ENCODE measurements around the gene ZGPAT. TPM values are rescaled to one million over a fixed set of nuclear protein-coding genes. Genes with fewer than 3 reads are reported as not detected.
A peak's percentile ranks its signal among the peaks of the same experiment; 100 is the strongest.

The ZGPAT gene
- total RNA-seq, 2 donors from 2014 or later: 28.8 to 29.5 TPM

DNA sequence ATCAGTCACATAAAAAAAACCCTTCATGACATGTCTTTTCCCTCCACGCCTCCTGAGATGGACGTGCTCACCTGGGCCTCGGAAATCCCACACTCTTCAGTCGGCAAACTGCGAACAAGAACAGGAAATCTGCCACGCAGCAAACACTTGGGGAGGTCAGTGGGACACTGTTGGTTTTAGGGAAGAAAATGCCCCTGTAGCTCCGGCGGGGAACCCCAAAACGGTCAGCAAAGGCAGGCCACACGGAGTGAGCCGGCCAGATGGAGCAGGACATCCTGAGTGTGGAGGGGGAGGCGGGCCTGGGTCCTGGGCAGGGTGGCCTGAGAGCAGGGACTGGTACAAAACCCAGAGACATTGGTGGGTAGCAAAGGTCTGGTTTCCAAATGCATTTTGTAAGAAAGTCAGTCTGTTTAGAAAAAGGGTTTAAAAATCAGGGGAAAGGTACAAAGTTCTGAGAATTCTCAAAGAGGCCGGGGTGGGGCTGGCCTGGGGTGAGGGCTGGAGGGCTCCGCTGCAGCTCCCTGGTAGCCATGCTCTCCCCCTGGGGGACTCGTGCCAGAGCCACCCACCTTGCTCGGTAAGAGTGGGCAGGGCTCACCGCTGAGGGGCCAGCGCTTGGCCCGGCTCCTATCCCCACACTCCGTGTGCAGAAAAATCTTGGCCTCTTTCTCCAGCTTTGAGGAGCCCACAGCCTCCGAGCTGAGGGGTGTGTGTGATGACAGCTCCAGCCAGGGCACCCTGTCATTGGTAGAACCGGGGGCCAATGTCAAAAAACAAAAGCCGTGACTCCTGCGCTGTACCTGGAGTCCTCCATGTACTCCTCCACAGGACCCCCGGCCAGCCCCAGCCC is 37.0 kb downstream of the ZGPAT start:
- Histone ChIP-seq H3K9me3 (ENCODE audit: control insufficient read depth, low read length) (no peaks in the 10 kb centered on the region), H3K27ac (ENCODE audit: low read depth, low read length) (no peak overlapping the region), H3K36me3 (ENCODE audit: control insufficient read depth, insufficient read depth, low read length) (peaks cover 29% of the 10 kb centered on the region), H3K4me1 (ENCODE audit: control insufficient read depth, insufficient read depth, low read length) (peaks cover 8% of the 10 kb centered on the region), H3K4me3 (ENCODE audit: low read length) (no peak overlapping the region), H3K9ac (ENCODE audit: extremely low read depth, low read length, poor library complexity, severe bottlenecking) (no peak overlapping the region), H3K27me3 (ENCODE audit: control insufficient read depth, insufficient read depth, low read length, poor library complexity, severe bottlenecking) (no peaks in the 10 kb centered on the region)
- H3K9me3 Mint-ChIP-seq: no peaks in the 10 kb centered on the region
- TF ChIP-seq, protein P1, sequence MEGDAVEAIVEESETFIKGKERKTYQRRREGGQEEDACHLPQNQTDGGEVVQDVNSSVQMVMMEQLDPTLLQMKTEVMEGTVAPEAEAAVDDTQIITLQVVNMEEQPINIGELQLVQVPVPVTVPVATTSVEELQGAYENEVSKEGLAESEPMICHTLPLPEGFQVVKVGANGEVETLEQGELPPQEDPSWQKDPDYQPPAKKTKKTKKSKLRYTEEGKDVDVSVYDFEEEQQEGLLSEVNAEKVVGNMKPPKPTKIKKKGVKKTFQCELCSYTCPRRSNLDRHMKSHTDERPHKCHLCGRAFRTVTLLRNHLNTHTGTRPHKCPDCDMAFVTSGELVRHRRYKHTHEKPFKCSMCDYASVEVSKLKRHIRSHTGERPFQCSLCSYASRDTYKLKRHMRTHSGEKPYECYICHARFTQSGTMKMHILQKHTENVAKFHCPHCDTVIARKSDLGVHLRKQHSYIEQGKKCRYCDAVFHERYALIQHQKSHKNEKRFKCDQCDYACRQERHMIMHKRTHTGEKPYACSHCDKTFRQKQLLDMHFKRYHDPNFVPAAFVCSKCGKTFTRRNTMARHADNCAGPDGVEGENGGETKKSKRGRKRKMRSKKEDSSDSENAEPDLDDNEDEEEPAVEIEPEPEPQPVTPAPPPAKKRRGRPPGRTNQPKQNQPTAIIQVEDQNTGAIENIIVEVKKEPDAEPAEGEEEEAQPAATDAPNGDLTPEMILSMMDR (conservative IDR thresholded peaks at IDR 0.05): no peak
- no peak overlapping the region for H3K27ac Mint-ChIP-seq
- H3K4me3 Mint-ChIP-seq: no peak overlapping the region
- 92% methylated on average over 14 to 25 of the region's 25 CpGs for WGBS, 2 experiments (ENCODE audit: insufficient coverage in 1 of 2, insufficient read length in 1 of 2)
- no peaks in the 10 kb centered on the region for H3K27me3 Mint-ChIP-seq (ENCODE audit: insufficient read depth)
- H3K36me3 Mint-ChIP-seq (ENCODE audit: low read depth): peaks cover 14% of the 10 kb centered on the region
- H3K4me1 Mint-ChIP-seq: no peaks in the 10 kb centered on the region
- DNase-seq: no peak

DNA sequence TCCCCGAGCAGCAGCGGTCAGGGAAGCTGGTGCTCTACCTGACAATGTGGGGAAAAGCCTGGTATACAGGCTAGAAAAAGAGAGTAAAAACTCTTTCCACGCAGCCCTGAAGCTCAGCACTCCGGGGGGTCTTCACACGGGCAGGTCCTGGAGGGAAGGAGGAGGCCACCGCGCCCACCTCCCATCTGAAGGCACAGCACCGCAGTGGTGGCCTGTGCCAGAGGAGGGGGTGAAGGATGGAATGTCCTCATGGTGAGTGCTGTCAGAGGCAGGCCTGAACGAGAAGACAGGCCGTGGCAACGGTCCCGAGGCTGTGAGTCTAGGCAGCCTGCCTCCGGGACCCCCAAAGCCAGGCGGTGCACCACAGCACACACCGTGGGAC is 37.6 kb downstream of the ZGPAT start:
- DNase-seq: peak; percentile 49
- H3K9me3 Mint-ChIP-seq: no peaks in the 10 kb centered on the region
- whole genome bisulfite sequencing, 2 experiments (ENCODE audit: insufficient coverage in 1 of 2, insufficient read length in 1 of 2): 85 to 87% methylated on average over 9 to 15 of the region's 15 CpGs
- no peak overlapping the region for H3K27ac Mint-ChIP-seq
- H3K27me3 Mint-ChIP-seq (ENCODE audit: insufficient read depth): no peaks in the 10 kb centered on the region
- peaks cover 8% of the 10 kb centered on the region for H3K4me1 ChIP-seq (ENCODE audit: control insufficient read depth, insufficient read depth, low read length)
- no peak overlapping the region for H3K9ac ChIP-seq (ENCODE audit: extremely low read depth, low read length, poor library complexity, severe bottlenecking)
- H3K9me3 ChIP-seq (ENCODE audit: control insufficient read depth, low read length): no peaks in the 10 kb centered on the region
- H3K36me3 Mint-ChIP-seq (ENCODE audit: low read depth): peaks cover 14% of the 10 kb centered on the region
- peak overlapping the region; percentile 41 for H3K27ac ChIP-seq (ENCODE audit: low read depth, low read length)
- no peaks in the 10 kb centered on the region for H3K27me3 ChIP-seq (ENCODE audit: control insufficient read depth, insufficient read depth, low read length, poor library complexity, severe bottlenecking)
- TF ChIP-seq, protein P1 (conservative IDR thresholded peaks at IDR 0.05): no peak
- H3K36me3 ChIP-seq (ENCODE audit: control insufficient read depth, insufficient read depth, low read length): peaks cover 29% of the 10 kb centered on the region
- H3K4me3 Mint-ChIP-seq: no peak overlapping the region
- H3K4me1 Mint-ChIP-seq: no peaks in the 10 kb centered on the region
- H3K4me3 ChIP-seq (ENCODE audit: low read length): no peak overlapping the region

DNA sequence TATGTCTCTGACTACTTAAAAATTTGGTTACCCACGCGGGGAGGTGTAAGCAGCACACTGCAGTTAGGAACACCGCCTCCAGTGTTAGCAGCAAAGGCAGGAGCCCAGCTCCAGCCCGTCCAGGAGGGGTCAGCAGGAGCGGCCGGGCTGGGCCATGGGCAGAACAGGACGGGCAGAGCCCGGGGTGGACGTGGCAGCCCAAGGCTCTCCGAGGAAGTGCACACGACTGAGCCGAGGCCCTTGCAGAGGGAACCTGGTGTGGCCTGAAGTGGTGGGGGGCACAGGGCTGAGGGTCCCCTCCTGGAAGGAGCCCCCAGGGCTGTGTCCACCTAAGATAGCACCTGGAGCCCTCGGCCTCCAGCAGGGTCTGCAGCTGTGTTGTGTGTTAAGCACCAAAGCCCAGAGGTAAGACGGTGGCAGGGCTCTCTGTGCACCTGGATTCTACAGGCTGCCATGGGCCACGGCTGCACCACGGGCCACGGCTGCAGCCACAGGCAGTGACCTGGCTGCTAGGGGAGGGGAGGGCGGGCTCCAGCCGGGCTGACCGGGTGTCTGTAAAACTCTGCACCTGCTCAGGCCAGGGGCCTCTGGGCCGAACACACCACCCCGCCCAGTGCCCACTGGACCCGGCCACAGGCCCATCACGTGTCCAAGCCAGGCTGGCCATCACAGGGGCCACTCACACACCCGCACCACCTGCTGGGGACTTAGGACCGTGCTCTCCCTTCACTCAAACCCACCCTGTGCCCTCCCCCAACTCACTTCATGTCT is 38.3 kb downstream of the ZGPAT start:
- H3K4me1 Mint-ChIP-seq: peaks cover 2% of the 10 kb centered on the region
- Histone ChIP-seq H3K36me3 (ENCODE audit: control insufficient read depth, insufficient read depth, low read length) (peaks cover 29% of the 10 kb centered on the region), H3K27me3 (ENCODE audit: control insufficient read depth, insufficient read depth, low read length, poor library complexity, severe bottlenecking) (no peaks in the 10 kb centered on the region), H3K4me1 (ENCODE audit: control insufficient read depth, insufficient read depth, low read length) (peaks cover 7% of the 10 kb centered on the region), H3K4me3 (ENCODE audit: low read length) (no peak overlapping the region), H3K9ac (ENCODE audit: extremely low read depth, low read length, poor library complexity, severe bottlenecking) (no peak overlapping the region), H3K9me3 (ENCODE audit: control insufficient read depth, low read length) (no peaks in the 10 kb centered on the region), H3K27ac (ENCODE audit: low read depth, low read length) (no peak overlapping the region)
- peak; percentile 43 for DNase-seq
- WGBS, 2 experiments (ENCODE audit: insufficient coverage in 1 of 2, insufficient read length in 1 of 2): 95 to 96% methylated on average over 18 to 26 of the region's 26 CpGs
- peaks cover 14% of the 10 kb centered on the region for H3K36me3 Mint-ChIP-seq (ENCODE audit: low read depth)
- no peaks in the 10 kb centered on the region for H3K27me3 Mint-ChIP-seq (ENCODE audit: insufficient read depth)
- H3K9me3 Mint-ChIP-seq: no peaks in the 10 kb centered on the region
- TF ChIP-seq, protein P1 (conservative IDR thresholded peaks at IDR 0.05): no peak
- no peak overlapping the region for H3K27ac Mint-ChIP-seq
- no peak overlapping the region for H3K4me3 Mint-ChIP-seq
